SU-DHL-6 (cell line): ENCODE measurements around the gene SVIL.

Experiments
- H2AFZ ChIP-seq: fragments of 200-600 bp; sonication (generic); 2 replicates; pipeline ENCODE4 v1.6.1; 2014; ENCODE audit warnings: low read depth, mild to moderate bottlenecking, moderate library complexity, mixed read lengths, antibody characterized with exemption, low read length; ENCODE audit not compliant: severe bottlenecking
- H3F3A ChIP-seq: fragments of 200-600 bp; shearing (Covaris generic); 2 replicates; pipeline ENCODE4 v1.6.0; 2016; ENCODE audit warnings: antibody characterized with exemption, mild to moderate bottlenecking; ENCODE audit not compliant: insufficient read depth
- H3K27ac ChIP-seq: fragments of 200-600 bp; sonication (generic); 2 replicates; pipeline ENCODE4 v1.5.1; 2016; ENCODE audit warnings: low read depth, mild to moderate bottlenecking, low read length, moderate library complexity, mixed read lengths
- H3K27me3 ChIP-seq: fragments of 200-600 bp; sonication (generic), shearing (Covaris generic); 2 replicates; pipeline ENCODE4 v1.6.0; 2014; ENCODE audit warnings: mild to moderate bottlenecking, low read length
- H3K36me3 ChIP-seq: fragments of 200-600 bp; sonication (generic); 2 replicates; pipeline ENCODE4 v1.6.1; 2014; ENCODE audit warnings: mild to moderate bottlenecking, low read length, mixed read lengths
- H3K4me2 ChIP-seq: fragments of 300-600, 200-600 bp; shearing (Covaris generic), sonication (generic); 2 replicates; pipeline ENCODE4 v1.6.0; 2014; ENCODE audit warnings: low read length, low read depth, mild to moderate bottlenecking; ENCODE audit not compliant: poor library complexity, severe bottlenecking
- H3K4me3 ChIP-seq: fragments of 200-600 bp; sonication (generic); 2 replicates; pipeline ENCODE4 v1.5.1; 2014; ENCODE audit warnings: antibody characterized with exemption, low read length, mild to moderate bottlenecking, mixed read lengths; ENCODE audit not compliant: insufficient read depth, poor library complexity, severe bottlenecking
- H3K79me2 ChIP-seq: fragments of 200-600 bp; sonication (generic); 2 replicates; pipeline ENCODE4 v1.6.1; 2014; ENCODE audit warnings: mild to moderate bottlenecking, low read length, moderate library complexity; ENCODE audit not compliant: insufficient read depth
- H3K9ac ChIP-seq: fragments of 200-600 bp; sonication (generic); 2 replicates; pipeline ENCODE4 v1.7.0; 2014; ENCODE audit warnings: mild to moderate bottlenecking, low read length
- H3K9me2 ChIP-seq: fragments of 200-600 bp; sonication (generic); replicated peaks from 2 replicates; pipeline ENCODE4 v1.6.1; 2014; ENCODE audit warnings: low read length; ENCODE audit not compliant: insufficient read depth
- H3K9me3 ChIP-seq: fragments of 200-600 bp; sonication (generic); 2 replicates; pipeline ENCODE4 v1.6.1; 2014; ENCODE audit warnings: low read length, mixed read lengths; ENCODE audit not compliant: insufficient read depth
- H4K20me1 ChIP-seq: fragments of 200-600 bp; sonication (generic); 2 replicates; pipeline ENCODE4 v1.6.1; 2014; ENCODE audit warnings: low read depth, mild to moderate bottlenecking, antibody characterized with exemption, low read length, moderate library complexity, mixed read lengths
- EZH2phosphoT487 ChIP-seq: fragments of 200-600 bp; sonication (generic), shearing (Covaris generic); conservative IDR thresholded peaks from 2 replicates; pipeline ENCODE4 v1.6.1; 2018; ENCODE audit warnings: mild to moderate bottlenecking, antibody characterized with exemption, low read length, moderate library complexity, mixed read lengths
- TF ChIP-seq, protein P1 (sequence below): fragments of 200-600 bp; sonication (generic); IDR thresholded peaks from one replicate; pipeline ENCODE4 v1.5.1; 2017; ENCODE audit warnings: antibody characterized with exemption, mild to moderate bottlenecking, low read length, moderate library complexity; ENCODE audit not compliant: insufficient read depth, poor library complexity, severe bottlenecking

SVIL gene

GRCh38 chr10:29649561-29650551 is 15.1 kb upstream of the SVIL start:
- H3K27ac ChIP-seq = no peak overlapping the region
- H3K4me2 ChIP-seq = no peak overlapping the region
- no peaks in the 10 kb centered on the region for H3K79me2 ChIP-seq
- no peak for TF ChIP-seq EZH2phosphoT487
- TF ChIP-seq, protein P1, sequence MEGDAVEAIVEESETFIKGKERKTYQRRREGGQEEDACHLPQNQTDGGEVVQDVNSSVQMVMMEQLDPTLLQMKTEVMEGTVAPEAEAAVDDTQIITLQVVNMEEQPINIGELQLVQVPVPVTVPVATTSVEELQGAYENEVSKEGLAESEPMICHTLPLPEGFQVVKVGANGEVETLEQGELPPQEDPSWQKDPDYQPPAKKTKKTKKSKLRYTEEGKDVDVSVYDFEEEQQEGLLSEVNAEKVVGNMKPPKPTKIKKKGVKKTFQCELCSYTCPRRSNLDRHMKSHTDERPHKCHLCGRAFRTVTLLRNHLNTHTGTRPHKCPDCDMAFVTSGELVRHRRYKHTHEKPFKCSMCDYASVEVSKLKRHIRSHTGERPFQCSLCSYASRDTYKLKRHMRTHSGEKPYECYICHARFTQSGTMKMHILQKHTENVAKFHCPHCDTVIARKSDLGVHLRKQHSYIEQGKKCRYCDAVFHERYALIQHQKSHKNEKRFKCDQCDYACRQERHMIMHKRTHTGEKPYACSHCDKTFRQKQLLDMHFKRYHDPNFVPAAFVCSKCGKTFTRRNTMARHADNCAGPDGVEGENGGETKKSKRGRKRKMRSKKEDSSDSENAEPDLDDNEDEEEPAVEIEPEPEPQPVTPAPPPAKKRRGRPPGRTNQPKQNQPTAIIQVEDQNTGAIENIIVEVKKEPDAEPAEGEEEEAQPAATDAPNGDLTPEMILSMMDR = no peak
- H3K36me3 ChIP-seq = no peaks in the 10 kb centered on the region
- H3K4me3 ChIP-seq = no peak overlapping the region
- no peaks in the 10 kb centered on the region for H3K9me3 ChIP-seq
- no peak overlapping the region for H2AFZ ChIP-seq
- no peak overlapping the region for H3K9ac ChIP-seq
- H3F3A ChIP-seq = no peaks in the 10 kb centered on the region
- no peaks in the 10 kb centered on the region for H4K20me1 ChIP-seq
- no peaks in the 10 kb centered on the region for H3K9me2 ChIP-seq
- H3K27me3 ChIP-seq = no peaks in the 10 kb centered on the region

DNA sequence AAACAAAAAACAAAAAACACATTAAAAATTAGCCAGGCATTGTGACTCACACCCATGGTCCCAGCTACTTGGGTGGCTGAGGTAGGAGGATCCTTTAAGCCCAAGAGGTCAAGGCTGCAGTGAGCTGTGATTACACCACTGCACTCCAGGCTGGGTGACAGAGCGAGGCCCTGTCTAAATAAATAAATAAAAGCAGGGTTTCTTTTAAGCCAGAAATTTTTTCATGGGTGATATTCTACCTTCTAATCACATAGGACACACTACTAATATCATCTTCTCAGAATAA is 14.2 kb upstream of the SVIL start:
- Histone ChIP-seq H3K27ac (no peak overlapping the region), H3K36me3 (no peaks in the 10 kb centered on the region), H3K4me3 (no peak overlapping the region), H2AFZ (no peak overlapping the region), H3K9me3 (no peaks in the 10 kb centered on the region), H3K9ac (no peak overlapping the region), H4K20me1 (no peaks in the 10 kb centered on the region), H3K9me2 (no peaks in the 10 kb centered on the region), H3K27me3 (no peaks in the 10 kb centered on the region), H3K4me2 (no peak overlapping the region), H3F3A (no peaks in the 10 kb centered on the region), H3K79me2 (no peaks in the 10 kb centered on the region)
- no peak for TF ChIP-seq EZH2phosphoT487
- TF ChIP-seq, protein P1 = no peak

- Histone ChIP-seq H3K9ac (no peak overlapping the region), H4K20me1 (no peaks in the 10 kb centered on the region), H3K4me3 (no peak overlapping the region), H3K27ac (no peak overlapping the region), H3F3A (no peaks in the 10 kb centered on the region), H3K36me3 (no peaks in the 10 kb centered on the region), H2AFZ (no peak overlapping the region), H3K79me2 (no peaks in the 10 kb centered on the region), H3K9me2 (no peaks in the 10 kb centered on the region), H3K27me3 (no peaks in the 10 kb centered on the region), H3K4me2 (no peak overlapping the region), H3K9me3 (no peaks in the 10 kb centered on the region)
- no peak for TF ChIP-seq EZH2phosphoT487
- TF ChIP-seq, protein P1 = no peak
Measured at GRCh38 chr10:29648114-29648982, 13.6 kb upstream of the SVIL start.
